Measurements from ENCODE around the gene TMC7. TPM values are rescaled to one million over a fixed set of nuclear protein-coding genes. Genes with fewer than 3 reads are reported as not detected.
A peak's percentile ranks its signal among the peaks of the same experiment; 100 is the strongest.

The TMC7 gene
- polyA plus RNA-seq, 1 experiment: 0.40 TPM

- peak; percentile 97 for DNase-seq (ENCODE audit: low read depth)
- TF ChIP-seq, protein P1, sequence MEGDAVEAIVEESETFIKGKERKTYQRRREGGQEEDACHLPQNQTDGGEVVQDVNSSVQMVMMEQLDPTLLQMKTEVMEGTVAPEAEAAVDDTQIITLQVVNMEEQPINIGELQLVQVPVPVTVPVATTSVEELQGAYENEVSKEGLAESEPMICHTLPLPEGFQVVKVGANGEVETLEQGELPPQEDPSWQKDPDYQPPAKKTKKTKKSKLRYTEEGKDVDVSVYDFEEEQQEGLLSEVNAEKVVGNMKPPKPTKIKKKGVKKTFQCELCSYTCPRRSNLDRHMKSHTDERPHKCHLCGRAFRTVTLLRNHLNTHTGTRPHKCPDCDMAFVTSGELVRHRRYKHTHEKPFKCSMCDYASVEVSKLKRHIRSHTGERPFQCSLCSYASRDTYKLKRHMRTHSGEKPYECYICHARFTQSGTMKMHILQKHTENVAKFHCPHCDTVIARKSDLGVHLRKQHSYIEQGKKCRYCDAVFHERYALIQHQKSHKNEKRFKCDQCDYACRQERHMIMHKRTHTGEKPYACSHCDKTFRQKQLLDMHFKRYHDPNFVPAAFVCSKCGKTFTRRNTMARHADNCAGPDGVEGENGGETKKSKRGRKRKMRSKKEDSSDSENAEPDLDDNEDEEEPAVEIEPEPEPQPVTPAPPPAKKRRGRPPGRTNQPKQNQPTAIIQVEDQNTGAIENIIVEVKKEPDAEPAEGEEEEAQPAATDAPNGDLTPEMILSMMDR (IDR thresholded peaks at IDR 0.05; ENCODE audit: insufficient read depth, low read depth, low read length): no peak
- CTCF ChIA-PET: interaction anchor here (0.7 to 2.8 kb wide), 5 partner anchors 20 to 98 kb away, joined by 3 to 17 read pairs (median 4); partner anchors contain the start of gene TMC7
- H3K4me3 ChIP-seq (ENCODE audit: low read depth, low read length): peak within 1 kb of the TSS; percentile 72
- H3K27me3 ChIP-seq (ENCODE audit: control insufficient read depth, insufficient read depth, low read length): no peaks in the 10 kb centered on the region
- peaks cover 4% of the 10 kb centered on the region; the same call in 1 of the 2 replicates for H3K36me3 ChIP-seq (ENCODE audit: control insufficient read depth, insufficient read depth, low read length)
- POLR2A ChIA-PET: no interaction called here
Observed at GRCh38 chr16:19067349-19068236, 83.9 kb downstream of the TMC7 start, which contains the start of gene COQ7. Gene COQ7 (plus strand): TSS chr16:19067614. CDS start chr16:19067665, 51 bp downstream.

- Histone ChIP-seq H3K27me3 (ENCODE audit: control insufficient read depth, insufficient read depth, low read length) (no peaks in the 10 kb centered on the region), H3K4me3 (ENCODE audit: low read depth, low read length) (peak overlapping the region; percentile 72), H3K36me3 (ENCODE audit: control insufficient read depth, insufficient read depth, low read length) (peaks cover 4% of the 10 kb centered on the region; the same call in 1 of the 2 replicates)
- no peak for DNase-seq (ENCODE audit: low read depth)
- TF ChIP-seq, protein P1 (IDR thresholded peaks at IDR 0.05; ENCODE audit: insufficient read depth, low read depth, low read length): no peak
- ChIA-PET POLR2A (no interaction called here), CTCF (interaction anchor here (0.8 to 2.8 kb wide), 2 partner anchors 19 to 84 kb away, joined by 3 to 17 read pairs; partner anchors contain the start of gene TMC7)
Observed at GRCh38 chr16:19068237-19068815, 84.6 kb downstream of the TMC7 start.

DNA sequence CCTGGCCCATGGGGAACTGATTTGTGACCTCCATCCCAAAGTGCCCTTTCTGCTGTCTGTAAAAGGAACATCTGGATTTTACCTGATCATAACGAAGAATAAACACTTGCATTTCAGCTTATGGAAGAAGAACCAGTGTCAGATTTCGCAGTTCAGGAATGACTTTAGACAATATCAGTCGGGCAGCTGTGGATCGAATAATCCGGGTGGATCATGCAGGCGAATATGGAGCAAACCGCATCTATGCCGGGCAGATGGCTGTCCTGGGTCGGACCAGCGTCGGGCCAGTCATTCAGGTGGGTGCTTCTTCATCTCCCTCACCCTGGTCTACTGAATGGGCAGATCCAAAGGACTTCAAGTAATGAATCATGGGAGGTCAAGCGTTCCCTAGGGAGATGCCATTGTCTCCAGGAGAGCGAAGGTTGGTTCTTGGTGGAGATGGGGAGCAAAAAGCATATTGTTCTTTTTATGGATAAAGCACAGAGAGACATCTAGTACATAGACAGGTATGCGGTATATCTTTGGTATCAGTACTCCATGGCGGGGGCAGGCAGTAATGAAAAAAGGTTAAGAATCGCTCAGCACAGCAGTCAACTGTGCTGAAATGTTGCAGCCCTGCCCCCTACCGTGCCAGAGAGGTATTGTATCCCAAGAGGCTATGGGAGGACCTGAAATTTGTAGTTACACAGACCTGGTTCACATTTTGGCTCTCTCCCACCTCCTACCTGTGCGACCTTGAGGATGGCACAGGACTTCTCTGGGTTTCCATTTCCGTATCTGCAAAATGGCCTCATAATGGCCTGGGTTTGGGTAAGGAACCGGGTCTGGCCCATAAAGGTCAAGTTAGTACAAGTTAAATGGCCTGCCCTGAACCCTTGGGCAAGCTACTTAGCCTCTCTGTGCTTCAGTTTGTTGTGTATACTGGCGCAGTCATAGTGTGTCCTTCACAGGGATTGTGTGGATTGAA, 88.4 kb downstream of the TMC7 start:
- no peaks in the 10 kb centered on the region for H3K27me3 ChIP-seq (ENCODE audit: control insufficient read depth, insufficient read depth, low read length)
- peaks cover 11% of the 10 kb centered on the region for H3K36me3 ChIP-seq (ENCODE audit: control insufficient read depth, insufficient read depth, low read length)
- TF ChIP-seq, protein P1 (IDR thresholded peaks at IDR 0.05; ENCODE audit: insufficient read depth, low read depth, low read length): peak; percentile 86
- ChIA-PET CTCF (interaction anchor here (0.6 to 3.9 kb wide), 10 partner anchors 9 to 156 kb away, joined by 3 to 36 read pairs (median 4); partner anchors contain the start of gene TMC7), POLR2A (no interaction called here)
- H3K4me3 ChIP-seq (ENCODE audit: low read depth, low read length): no peak overlapping the region
- no peak for DNase-seq (ENCODE audit: low read depth)

DNA sequence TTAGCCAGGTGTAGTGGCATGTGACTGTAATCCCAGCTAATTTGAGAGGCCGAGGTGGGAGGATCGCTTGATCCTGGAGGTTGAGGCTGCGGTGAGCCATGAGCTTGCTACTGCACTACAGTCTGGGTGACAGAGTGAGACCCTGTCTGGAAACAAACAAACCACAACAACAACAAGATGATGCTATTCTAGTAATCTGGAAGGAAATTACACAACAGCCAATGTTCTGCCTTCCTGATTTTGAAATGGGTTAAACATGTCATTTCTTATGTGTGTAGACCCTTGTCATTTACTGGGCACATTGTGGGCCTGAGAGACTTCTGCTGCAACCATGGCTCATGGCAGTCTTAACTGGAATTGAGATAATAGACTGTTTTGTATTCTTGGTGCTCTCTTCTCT, 89.6 kb downstream of the TMC7 start:
- CTCF ChIA-PET: interaction anchor here (0.5 to 3.9 kb wide), 5 partner anchors 12 to 483 kb away, joined by 3 to 36 read pairs (median 14); partner anchors contain the start of gene TMC7
- Histone ChIP-seq H3K4me3 (ENCODE audit: low read depth, low read length) (no peak overlapping the region), H3K36me3 (ENCODE audit: control insufficient read depth, insufficient read depth, low read length) (peaks cover 11% of the 10 kb centered on the region), H3K27me3 (ENCODE audit: control insufficient read depth, insufficient read depth, low read length) (no peaks in the 10 kb centered on the region)
- DNase-seq (ENCODE audit: low read depth): no peak
- POLR2A ChIA-PET: no interaction called here
- TF ChIP-seq, protein P1 (IDR thresholded peaks at IDR 0.05; ENCODE audit: insufficient read depth, low read depth, low read length): no peak

Measured in BJ (cell line).